DMS79 (cell line): ENCODE measurements around the gene ACRBP.

Source experiments
- DNase-seq: peaks from one replicate; lab custom pipeline; 2025; lab: John Stamatoyannopoulos, UW

Gene ACRBP

GRCh38 chr12:6647083-6647604 is at the start of gene ACRBP:
ACRBP (minus strand) TSS chr12:6647432; CDS start chr12:6647366, 66 bp downstream.
- DNase-seq: no peak

- DNase-seq: no peak
Observed at GRCh38 chr12:6695313-6696045, 48.2 kb upstream of the ACRBP start.

DNA sequence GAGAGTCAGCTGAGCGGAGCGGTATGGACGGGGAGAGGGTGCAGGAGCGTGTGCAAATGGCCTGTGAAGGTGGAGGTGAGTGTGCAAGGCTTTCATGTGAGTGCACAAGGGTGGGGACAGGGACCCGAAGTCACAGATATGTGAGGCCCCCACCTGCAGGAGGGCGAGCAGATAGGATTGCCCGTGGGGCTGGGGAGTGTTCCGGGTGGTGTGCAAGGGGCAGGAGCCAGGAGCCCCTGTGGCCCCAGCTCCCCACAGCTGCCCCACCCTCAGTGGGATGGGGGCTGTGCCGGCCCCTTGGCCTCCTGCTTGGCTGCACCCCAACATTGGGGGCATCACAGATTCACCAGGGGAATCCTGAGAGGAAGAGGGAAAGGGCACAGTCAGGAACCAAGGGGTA is 47.5 kb upstream of the ACRBP start:
- no peak for DNase-seq

DNA sequence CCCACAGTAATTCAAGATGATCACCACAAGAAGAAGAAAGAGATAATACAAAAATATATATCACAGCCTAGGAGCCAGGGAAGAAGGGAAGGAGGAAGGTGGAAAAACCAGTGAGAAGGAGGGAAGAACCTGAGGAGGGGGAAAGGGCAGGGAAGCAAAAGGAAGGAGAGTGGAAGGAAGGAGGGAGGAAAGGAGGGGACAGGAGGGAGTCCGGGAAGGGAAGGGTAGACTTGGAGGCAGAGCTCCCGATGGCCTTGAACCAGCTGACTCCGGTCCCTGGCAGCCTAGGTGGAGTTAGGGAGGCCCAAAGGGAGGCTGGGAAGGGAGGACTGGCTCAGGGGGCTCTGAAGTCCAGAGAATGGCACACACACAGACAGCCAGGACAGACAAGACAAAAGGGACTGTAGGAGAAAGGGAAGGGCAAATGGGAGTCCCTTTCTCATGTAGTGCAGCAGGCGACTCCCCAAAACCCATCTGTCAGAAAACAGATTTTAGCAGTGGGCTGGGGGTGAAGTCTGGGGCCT is 46.7 kb upstream of the ACRBP start:
- DNase-seq: no peak

- no peak for DNase-seq
Observed at GRCh38 chr12:6692888-6693287, 45.7 kb upstream of the ACRBP start.

GRCh38 chr12:6691473-6691872 is 44.2 kb upstream of the ACRBP start:
- no peak for DNase-seq

DNA sequence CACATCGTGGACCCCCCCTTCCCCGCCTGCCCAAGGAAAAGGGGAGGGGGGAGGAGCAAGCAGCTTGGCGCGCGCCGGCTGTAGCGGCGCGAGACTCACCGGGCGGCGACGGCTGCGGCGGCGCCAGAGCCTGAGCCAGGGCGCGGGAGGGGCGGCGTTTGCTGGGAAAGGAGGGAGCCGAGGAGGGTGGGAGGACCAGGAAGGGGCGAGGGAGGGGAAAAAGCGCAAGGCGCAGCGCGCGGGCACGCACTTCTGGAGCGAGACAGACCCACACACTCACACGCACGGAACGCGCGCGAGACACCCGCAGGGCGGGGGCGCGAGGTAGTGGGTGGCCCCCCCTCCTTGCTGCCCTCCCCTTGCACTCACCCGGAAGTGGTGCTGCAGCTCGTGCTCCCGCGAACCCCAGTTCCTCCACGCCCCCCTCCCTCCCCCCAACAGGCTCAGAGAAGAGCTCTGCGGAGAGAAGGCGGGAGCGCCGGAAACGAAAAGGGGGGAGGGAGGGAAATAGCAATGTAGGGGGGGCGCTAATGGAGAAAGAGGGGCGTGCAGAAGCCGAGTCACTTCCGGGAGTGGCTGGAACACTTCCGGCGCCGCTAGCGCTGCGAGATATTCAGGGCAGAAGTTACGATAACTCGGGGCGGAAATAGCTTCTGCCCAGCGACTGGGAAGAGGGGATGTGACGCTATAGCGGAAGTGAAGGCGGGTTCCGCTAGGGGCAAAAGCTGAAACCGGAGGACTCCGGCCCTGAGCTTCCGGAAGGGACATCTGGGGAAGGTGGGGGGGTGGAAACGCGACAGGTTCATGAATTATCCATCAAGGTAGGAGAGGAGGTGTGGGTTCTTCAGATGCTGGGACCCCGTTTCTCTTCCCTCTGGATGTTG is 42.0 kb upstream of the ACRBP start, which contains the start of gene ZNF384:
TSS of gene ZNF384 (minus strand) at position 377 of the 884 bp plus-strand sequence. CDS start 9,855 bp downstream, outside the sequence.
- peak; percentile 98 for DNase-seq

GRCh38 chr12:6688543-6688998 is 41.3 kb upstream of the ACRBP start:
- peak; percentile 57 for DNase-seq

DNA sequence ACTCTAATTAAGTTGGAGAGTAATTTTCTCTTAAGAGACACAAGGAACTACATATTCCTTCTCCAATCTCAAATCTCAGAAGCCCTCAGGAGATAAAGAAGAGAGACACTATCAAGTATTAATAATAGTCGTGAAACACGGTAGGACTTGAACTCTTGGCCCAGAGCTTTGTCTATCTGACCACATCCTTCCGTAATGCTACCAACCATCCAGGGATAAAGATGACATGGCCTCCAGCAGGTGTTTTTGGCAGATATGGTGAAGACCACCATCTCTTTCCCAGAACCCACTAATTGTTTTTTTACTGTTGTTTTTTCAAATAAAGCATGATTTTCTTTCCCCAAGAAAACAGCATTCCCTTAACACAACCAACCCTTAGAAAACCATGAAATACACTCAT is 38.6 kb upstream of the ACRBP start:
- DNase-seq: no peak

DNA sequence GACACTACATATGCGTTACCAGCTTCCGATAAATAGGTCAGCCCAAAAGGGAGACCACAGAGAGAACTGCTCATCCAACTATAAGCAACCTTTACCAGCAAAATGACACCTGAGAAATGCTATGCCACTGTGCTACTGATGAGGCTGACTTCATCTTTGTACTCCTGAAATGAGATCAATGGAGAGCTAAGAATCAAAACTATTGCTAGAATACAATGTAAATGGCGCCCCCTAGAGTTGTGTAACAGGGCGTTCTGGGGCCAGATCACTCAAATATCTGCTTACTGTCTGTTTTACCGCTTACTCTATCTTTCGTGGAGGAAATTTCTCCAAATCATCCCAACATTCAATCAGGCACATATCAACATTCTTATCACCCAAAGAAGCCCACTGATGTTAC is 37.4 kb upstream of the ACRBP start:
- DNase-seq: peak; percentile 12

DNA sequence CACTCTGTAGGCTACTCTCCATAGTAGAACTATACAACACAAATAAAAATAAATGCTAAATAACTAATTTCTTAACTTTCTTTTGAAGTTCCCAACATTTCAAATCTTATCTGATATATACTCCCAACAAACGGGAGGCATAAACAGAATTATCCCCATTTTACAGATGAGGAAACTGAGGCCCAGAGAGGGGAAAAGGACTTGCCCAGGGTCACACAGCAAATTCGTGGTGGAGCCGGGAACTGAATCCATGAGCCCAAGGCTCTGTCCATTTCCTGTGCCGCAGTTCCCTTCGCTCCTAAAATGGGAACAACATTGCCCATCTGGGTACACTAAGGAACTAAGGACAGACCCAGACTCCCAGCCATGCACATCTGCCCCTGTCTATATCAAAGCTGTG is 29.7 kb upstream of the ACRBP start:
- no peak for DNase-seq

DNA sequence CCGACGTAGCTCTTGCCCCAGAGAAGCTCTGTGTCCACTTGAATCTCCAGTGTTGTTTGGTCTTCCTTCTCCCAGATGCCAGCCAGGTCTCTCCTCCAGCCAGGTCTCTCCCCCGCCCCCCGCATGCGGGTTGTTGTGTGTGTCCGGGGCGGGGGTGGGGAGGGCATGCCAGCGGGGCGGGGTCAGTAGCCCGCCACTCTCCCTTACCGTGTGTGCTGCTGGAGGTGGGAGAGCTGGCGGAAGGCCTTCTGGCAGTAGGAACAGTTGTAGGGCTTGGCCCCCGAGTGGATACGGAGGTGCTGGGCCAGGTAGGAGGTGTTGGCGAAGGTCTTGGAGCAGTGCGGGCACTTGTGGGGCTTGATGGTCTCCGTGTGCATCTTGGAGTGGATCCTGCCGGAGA is 24.9 kb upstream of the ACRBP start:
- no peak for DNase-seq

DNA sequence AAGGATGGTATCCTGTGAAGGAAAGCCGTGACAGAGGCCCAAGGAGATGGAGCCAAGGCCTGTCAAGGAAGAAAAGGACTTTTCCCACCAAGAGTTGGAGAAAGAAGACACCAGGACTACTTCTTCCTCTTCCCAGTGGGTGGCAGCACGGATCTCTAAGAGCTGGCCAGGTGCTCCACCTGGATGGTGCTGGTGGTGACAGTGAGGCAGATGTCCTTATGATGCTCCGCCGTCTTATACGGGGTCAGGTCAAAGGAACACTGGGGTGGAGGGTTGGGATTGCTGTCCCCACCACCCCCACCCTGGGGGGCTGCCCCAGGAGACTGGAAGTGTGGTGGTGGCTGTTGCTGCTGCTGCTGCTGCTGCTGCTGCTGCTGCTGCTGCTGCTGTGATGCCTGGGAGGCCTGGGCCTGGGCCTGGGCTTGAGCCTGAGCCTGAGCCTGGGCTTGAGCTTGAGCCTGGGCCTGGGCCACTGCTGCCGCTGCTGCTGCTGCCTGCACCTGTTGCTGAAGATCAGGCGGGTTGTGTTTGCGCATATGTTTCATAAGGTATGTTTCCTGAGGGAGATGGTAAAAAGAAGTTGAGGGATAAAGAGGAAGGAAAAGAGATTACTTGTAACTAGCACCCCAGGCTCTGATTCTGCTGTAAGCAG is 20.5 kb upstream of the ACRBP start:
- no peak for DNase-seq

DNA sequence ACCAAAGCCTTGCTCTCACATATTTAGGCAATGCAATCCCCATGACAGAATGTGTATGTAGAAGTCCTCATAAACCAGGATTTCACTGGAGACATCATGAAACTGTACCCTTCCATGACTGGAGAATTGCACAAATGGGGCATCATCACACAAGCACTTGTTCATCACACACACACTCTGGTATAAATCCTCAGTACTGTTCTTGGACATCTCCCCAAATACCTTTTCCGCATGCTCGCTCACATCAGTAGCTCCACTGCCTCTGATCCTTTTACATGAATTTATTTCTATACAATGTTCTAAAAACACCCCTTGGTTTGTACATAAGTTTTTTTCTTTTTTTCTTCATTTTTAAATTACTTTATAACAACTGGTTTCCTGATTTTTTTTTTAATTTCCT is 19.0 kb upstream of the ACRBP start:
- no peak for DNase-seq

DNA sequence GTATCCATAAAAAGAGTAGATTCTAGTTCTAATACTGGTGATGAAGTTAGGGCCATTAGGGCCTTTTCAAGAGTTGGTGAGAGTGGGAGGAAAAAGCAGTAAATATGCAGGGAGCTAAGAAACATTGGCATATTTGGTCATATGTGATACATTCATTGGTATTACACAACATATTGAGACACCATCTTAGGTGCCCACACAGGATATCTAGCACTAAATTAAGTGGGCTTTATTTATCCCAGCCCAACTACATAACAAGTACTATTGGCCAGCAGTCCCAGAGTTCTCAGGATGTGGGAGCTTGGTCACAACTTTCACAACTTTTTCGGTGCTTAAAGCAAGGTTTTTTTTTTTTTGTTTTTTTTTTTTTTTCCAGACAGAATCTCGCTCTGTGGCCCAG is 17.7 kb upstream of the ACRBP start:
- no peak for DNase-seq

DNA sequence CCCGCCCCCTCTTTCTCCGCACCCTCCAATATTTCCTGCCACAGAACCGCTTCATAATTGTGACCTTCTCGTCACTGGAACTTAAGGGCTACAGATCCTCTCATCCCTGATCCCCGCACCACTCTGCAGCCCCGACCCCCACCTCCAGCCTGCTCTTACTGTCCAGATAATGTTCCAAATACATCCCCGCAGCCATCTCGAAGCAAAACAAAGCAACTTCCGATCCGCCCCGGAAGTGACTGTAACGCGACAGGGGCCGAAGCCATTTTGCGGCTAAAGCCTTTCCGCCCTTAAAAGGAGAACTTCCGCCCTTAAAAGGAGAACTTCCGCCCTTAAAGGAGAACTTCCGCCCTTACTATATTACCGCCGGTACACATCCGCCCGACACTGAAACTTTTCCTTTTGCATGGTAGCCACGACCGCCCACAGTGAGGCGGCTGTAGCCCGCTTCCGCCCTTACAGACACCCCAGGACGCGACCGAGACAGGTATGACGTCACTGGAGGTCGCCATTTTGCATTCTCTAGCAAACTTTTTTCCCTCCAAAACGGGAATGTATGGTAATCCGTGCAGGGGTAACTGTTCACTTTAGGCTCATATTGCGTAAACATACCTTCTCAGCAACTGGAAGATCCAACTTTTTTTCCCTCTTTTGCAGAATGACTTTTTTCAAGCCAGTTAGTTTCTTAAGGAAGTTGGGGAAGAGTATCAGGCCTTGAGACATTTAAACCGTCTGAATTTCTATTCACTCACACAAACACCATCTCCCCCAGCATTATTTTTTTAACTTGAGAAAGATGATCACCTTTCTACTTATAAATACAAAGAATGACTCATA is 15.9 kb upstream of the ACRBP start, which contains the start of gene ING4:
TSS of gene ING4 (minus strand) at position 214 of the 837 bp plus-strand sequence. CDS start at position 196, 18 bp downstream.
- peak; percentile 99 for DNase-seq

DNA sequence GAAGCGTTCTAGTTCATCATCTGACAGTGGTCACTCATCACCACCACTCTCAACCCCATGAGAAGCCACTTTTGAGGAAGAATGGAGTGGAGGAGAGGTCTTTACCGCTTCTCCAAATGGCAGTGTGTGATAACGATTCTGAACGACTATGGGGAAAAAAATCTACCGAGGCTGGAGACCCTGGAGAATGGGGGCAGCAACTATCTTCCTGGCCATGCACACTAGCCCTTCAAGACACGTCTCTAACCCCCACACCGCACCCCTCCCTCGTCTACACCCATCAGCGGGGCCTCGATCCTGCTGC is 15.3 kb upstream of the ACRBP start:
- DNase-seq: peak; percentile 51

GRCh38 chr12:6653987-6654386 is 6.8 kb upstream of the ACRBP start:
- DNase-seq: no peak

- no peak for DNase-seq
Observed at GRCh38 chr12:6653342-6653741, 6.1 kb upstream of the ACRBP start.

DNA sequence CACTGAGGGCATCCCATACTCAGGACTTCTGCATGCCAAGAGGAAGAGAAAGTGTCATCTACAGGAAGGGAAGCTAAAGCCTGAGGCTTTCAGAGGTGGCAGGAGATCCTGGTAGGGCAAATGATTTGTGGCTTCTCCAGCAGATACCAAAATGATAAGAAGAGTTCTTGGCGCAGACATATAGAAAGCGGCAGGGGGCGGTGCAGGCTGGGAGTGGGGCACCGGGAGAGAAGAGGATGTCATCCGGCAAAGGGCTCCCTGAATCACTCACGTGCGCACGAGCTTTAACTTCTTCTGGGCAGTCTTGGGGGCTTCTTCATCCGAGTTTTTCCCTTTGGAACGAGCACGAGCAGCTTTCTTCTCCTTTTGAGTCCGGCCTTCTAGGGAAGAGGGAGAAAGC is 5.2 kb upstream of the ACRBP start:
- DNase-seq: no peak

DNA sequence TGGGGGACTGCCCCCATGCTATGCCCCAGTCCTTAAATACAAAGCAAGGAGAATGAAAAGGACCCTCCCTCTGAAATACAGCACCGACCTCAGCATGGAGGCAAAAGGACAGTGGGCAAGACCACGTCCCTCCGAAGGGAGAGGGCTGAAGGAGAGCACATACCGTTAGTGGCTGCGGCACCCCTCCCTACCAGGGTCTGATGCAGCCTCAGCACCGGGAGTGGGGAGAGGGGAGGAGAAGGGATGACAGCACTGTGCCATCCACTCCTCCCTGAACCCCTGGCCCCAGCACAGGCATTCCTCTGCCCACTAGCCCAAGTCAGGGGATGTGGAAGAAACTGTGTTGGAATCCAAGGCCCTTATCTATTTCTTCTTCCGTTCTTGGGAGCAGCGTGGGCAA is 3.6 kb upstream of the ACRBP start:
- DNase-seq: no peak
